ENCODE results near the gene MGA.

DNA sequence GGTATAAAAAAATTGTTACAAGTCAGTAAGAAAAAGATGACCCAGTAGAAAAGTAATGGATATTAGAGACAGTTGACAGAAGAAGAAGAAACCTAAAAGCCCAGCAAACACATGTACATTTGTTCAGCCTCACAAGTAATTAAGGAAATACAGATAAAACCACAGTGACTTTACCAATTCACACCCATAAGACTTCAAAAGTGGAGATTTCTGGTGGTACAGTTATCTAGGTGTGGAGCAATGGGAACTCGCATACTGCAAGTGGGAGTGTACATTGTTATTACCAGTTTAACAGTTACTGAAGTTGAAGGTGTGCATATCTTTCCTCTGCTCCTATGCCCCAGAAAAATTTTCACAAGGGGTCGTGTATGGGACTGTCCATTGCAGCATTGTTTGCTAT lies 96.0 kb downstream of the MGA start:
- TF ChIP-seq, protein P1, sequence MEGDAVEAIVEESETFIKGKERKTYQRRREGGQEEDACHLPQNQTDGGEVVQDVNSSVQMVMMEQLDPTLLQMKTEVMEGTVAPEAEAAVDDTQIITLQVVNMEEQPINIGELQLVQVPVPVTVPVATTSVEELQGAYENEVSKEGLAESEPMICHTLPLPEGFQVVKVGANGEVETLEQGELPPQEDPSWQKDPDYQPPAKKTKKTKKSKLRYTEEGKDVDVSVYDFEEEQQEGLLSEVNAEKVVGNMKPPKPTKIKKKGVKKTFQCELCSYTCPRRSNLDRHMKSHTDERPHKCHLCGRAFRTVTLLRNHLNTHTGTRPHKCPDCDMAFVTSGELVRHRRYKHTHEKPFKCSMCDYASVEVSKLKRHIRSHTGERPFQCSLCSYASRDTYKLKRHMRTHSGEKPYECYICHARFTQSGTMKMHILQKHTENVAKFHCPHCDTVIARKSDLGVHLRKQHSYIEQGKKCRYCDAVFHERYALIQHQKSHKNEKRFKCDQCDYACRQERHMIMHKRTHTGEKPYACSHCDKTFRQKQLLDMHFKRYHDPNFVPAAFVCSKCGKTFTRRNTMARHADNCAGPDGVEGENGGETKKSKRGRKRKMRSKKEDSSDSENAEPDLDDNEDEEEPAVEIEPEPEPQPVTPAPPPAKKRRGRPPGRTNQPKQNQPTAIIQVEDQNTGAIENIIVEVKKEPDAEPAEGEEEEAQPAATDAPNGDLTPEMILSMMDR (IDR thresholded peaks at IDR 0.05), result no peak
- TF ChIP-seq POLR2AphosphoS5 (IDR thresholded peaks at IDR 0.05), result no peak
- no peak for TF ChIP-seq POLR2A (IDR thresholded peaks at IDR 0.05; ENCODE audit: low read depth)

Measured in esophagus muscularis mucosa (tissue), 3 donors.